A673 (cell line): ENCODE data around the gene COA7. TPM values are rescaled to one million over a fixed set of nuclear protein-coding genes. Genes with fewer than 3 reads are reported as not detected.
A peak's percentile ranks its signal among the peaks of the same experiment; 100 is the strongest.

Experiments used
- BruUV-seq: library from RNA; stranded (reverse); fragments of 400-500 nt; replicated peaks from 2 replicates; lab custom pipeline; 2021; lab: Mats Ljungman, UMichigan
- CTCF ChIA-PET: fragments of 300-600 bp; sonication (Branson Sonifier 250); formaldehyde crosslinking; loops from one replicate; lab custom pipeline; 2022; ENCODE audit warnings: antibody characterized with exemption; lab: Charles Lee
- POLR2A ChIA-PET: fragments of 300-600 bp; sonication (Branson Sonifier 250); formaldehyde crosslinking; loops from one replicate; lab custom pipeline; 2022; ENCODE audit warnings: antibody characterized with exemption; ENCODE audit not compliant: low non-redundant PET; lab: Charles Lee
- DNase-seq: peaks from one replicate; pipeline ENCODE4 v3.0.0-alpha.2; 2015; ENCODE audit warnings: low spot score
- H3K27ac ChIP-seq: fragments of 200-600 bp; sonication (generic); 2 replicates; pipeline ENCODE4 v1.5.1; 2016; ENCODE audit warnings: mixed run types, low read depth, mild to moderate bottlenecking, mixed read lengths, antibody characterized with exemption, low read length; ENCODE audit not compliant: poor library complexity, severe bottlenecking
- H3K27me3 ChIP-seq: fragments of 200-600 bp; sonication (generic); replicated peaks from 2 replicates; pipeline ENCODE4 v1.6.1; 2017; ENCODE audit warnings: mixed run types, low read depth, mild to moderate bottlenecking, mixed read lengths, antibody characterized with exemption, low read length; ENCODE audit not compliant: insufficient read depth, poor library complexity
- H3K36me3 ChIP-seq: fragments of 200-600 bp; sonication (generic); 2 replicates; pipeline ENCODE4 v1.6.1; 2016; ENCODE audit warnings: mixed run types, mild to moderate bottlenecking, mixed read lengths, antibody characterized with exemption, low read length; ENCODE audit not compliant: insufficient read depth, poor library complexity, severe bottlenecking
- H3K4me1 ChIP-seq: fragments of 200-600 bp; sonication (generic); 2 replicates; pipeline ENCODE4 v1.6.1; 2017; ENCODE audit warnings: mixed run types, mild to moderate bottlenecking, mixed read lengths, antibody characterized with exemption, low read length; ENCODE audit not compliant: insufficient read depth, poor library complexity, severe bottlenecking
- H3K4me3 ChIP-seq: fragments of 200-600 bp; sonication (generic); 2 replicates; pipeline ENCODE4 v1.5.1; 2016; ENCODE audit warnings: low read depth, mixed run types, mild to moderate bottlenecking, mixed read lengths, low read length; ENCODE audit not compliant: poor library complexity, severe bottlenecking
- H3K9me3 ChIP-seq: fragments of 200-600 bp; sonication (generic); 2 replicates; pipeline ENCODE4 v1.6.1; 2016; ENCODE audit warnings: mixed run types, low read depth, mild to moderate bottlenecking, mixed read lengths, antibody characterized with exemption, low read length; ENCODE audit not compliant: poor library complexity, severe bottlenecking
- EZH2 ChIP-seq: fragments of 200-600 bp; sonication (generic); IDR thresholded peaks from 2 replicates; pipeline ENCODE4 v1.6.1; 2017; ENCODE audit warnings: borderline replicate concordance, low read depth, mild to moderate bottlenecking, mixed read lengths, antibody characterized with exemption, low read length; ENCODE audit not compliant: poor library complexity, severe bottlenecking
- intact Hi-C: fragments of 100-400 bp; cut with micrococcal nuclease; formaldehyde crosslinking; loops from one replicate; pipeline ENCODE4 v1.10.0; 2022; ENCODE audit not compliant: unreplicated experiment
- total RNA-seq: library from RNA; stranded (reverse); gene quantifications from 2 replicates; pipeline ENCODE4 v1.2.3, GENCODE V29; 2021
- TF ChIP-seq, protein P1 (sequence below): fragments of 300-800, 200-600 bp; sonication (generic); conservative IDR thresholded peaks from 2 replicates; pipeline ENCODE4 v1.5.1; 2017; ENCODE audit warnings: low read depth, mild to moderate bottlenecking, antibody characterized with exemption, low read length, moderate library complexity, mixed read lengths

COA7 gene
- total RNA-seq, 1 experiment from 2014 or later = 53.4 TPM

DNA sequence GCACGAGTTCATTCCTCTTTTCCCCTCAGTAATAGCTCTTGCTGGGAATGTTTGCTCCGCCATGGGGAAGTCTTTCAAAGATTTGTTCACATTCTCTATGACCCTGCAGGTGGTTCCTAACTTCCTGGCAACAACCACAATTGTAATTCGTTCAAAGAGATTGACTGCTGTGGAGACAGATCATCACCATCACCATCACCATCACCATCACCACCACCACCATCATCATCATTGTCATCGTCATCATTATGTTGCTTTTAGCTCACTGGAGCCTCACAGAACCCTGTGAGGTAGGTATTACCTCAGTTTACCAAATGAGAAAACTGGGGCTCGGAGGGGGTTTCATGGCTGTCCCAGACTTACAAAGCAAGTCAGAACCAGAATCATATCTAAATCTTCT is 30.9 kb downstream of the COA7 start:
- no TSS peak for BruUV-seq
- TF ChIP-seq EZH2 = no peak
- TF ChIP-seq, protein P1, sequence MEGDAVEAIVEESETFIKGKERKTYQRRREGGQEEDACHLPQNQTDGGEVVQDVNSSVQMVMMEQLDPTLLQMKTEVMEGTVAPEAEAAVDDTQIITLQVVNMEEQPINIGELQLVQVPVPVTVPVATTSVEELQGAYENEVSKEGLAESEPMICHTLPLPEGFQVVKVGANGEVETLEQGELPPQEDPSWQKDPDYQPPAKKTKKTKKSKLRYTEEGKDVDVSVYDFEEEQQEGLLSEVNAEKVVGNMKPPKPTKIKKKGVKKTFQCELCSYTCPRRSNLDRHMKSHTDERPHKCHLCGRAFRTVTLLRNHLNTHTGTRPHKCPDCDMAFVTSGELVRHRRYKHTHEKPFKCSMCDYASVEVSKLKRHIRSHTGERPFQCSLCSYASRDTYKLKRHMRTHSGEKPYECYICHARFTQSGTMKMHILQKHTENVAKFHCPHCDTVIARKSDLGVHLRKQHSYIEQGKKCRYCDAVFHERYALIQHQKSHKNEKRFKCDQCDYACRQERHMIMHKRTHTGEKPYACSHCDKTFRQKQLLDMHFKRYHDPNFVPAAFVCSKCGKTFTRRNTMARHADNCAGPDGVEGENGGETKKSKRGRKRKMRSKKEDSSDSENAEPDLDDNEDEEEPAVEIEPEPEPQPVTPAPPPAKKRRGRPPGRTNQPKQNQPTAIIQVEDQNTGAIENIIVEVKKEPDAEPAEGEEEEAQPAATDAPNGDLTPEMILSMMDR = no peak
- no peak overlapping the region for H3K27ac ChIP-seq
- H3K36me3 ChIP-seq = no peaks in the 10 kb centered on the region
- intact Hi-C loops = no loop called here
- no peak for DNase-seq
- peaks cover 24% of the 10 kb centered on the region for H3K4me1 ChIP-seq
- H3K4me3 ChIP-seq = no peak overlapping the region
- POLR2A ChIA-PET = no interaction called here
- no peaks in the 10 kb centered on the region for H3K9me3 ChIP-seq
- CTCF ChIA-PET = interaction anchor here (0.6 kb wide), 1 partner anchor 29 kb away, joined by 3 read pairs; no protein-coding TSS in a partner anchor
- no peaks in the 10 kb centered on the region for H3K27me3 ChIP-seq

DNA sequence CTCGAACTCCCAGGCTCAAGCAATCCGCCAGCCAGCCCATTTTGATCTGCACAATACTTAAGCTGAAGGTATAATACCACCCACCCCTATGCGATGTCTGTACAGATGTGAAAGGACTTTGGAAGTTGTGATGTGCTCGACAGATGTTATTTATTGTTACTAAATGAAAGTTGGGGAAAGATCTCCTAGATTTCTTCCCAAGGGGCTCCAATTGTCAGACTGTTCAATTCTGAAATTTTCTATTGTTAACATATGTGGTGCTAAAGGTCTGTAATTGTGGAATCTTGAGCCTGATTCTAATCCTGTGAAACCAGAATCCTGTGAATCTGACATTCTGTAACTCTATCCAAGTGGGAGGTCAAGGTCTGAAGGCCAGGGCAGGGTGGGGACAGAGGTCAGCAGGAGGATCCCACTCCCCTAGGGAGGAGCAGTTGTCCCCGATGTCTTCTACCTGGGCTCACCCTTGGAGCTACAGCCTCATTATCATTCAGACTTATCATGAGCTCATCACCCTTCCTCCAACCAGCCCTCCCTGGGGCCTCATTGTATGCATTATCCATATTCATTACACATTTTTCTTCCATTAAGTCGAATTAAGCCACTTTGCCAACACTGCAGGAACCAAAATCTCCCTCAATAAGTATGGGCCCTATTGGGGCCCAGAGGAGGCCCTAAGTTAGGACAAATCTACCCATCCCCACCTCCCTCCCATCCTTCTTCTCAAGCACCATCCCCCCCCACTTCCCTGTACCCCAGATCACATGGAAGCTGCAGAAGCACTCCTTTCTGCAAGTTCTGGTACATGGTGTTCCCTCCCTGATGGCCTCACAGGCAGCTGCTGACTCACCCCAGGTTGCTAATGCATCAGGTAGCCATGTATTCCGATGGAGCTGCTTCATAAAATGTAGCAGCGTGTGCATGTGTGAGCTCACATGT is 32.9 kb downstream of the COA7 start:
- peak; percentile 83 for DNase-seq
- H3K4me1 ChIP-seq = peaks cover 24% of the 10 kb centered on the region
- ChIA-PET CTCF (interaction anchor here (0.6 kb wide), 1 partner anchor 22 kb away, joined by 3 read pairs; no protein-coding TSS in a partner anchor), POLR2A (interaction anchor here (0.5 kb wide), 1 partner anchor 197 kb away, joined by 8 read pairs; no protein-coding TSS in a partner anchor)
- TF ChIP-seq, protein P1 = no peak
- no peak for TF ChIP-seq EZH2
- H3K27ac ChIP-seq = no peak overlapping the region
- intact Hi-C loops = no loop called here
- BruUV-seq = no TSS peak
- H3K9me3 ChIP-seq = no peaks in the 10 kb centered on the region
- no peaks in the 10 kb centered on the region for H3K36me3 ChIP-seq
- no peaks in the 10 kb centered on the region for H3K27me3 ChIP-seq
- H3K4me3 ChIP-seq = no peak overlapping the region

DNA sequence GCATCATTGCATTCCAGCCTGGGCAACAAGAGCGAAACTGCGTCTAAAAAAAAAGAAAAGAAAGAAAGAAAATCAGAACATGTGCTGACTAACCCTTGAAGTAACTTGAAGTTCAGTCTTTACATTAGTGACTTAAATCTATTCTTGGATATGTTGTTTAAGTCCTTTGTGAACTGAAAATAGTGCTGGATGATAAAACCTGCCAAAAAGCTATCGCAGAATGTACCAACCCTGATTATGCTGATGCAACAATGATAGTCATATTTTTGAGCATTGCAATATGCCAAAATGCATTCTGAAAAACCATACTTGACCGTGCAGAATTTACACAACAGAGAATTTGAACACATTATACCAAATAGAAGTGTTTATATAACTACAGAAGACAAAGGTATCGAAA is 34.4 kb downstream of the COA7 start:
- Histone ChIP-seq H3K4me3 (no peak overlapping the region), H3K27ac (no peak overlapping the region), H3K9me3 (no peaks in the 10 kb centered on the region), H3K4me1 (peaks cover 24% of the 10 kb centered on the region), H3K27me3 (no peaks in the 10 kb centered on the region), H3K36me3 (no peaks in the 10 kb centered on the region)
- no TSS peak for BruUV-seq
- ChIA-PET POLR2A (no interaction called here), CTCF (no interaction called here)
- TF ChIP-seq, protein P1 = no peak
- TF ChIP-seq EZH2 = no peak
- no peak for DNase-seq
- intact Hi-C loops = no loop called here
